HUES64 (cell line): ENCODE data around the gene RHPN2.

Source experiments
- H3K27ac ChIP-seq: 2 replicates; pipeline ENCODE4 v1.7.0; 2013; ENCODE audit warnings: low read depth, low read length, inconsistent platforms
- H3K27me3 ChIP-seq: 2 replicates; pipeline ENCODE4 v1.6.1; 2013; ENCODE audit warnings: mild to moderate bottlenecking, low read length; ENCODE audit not compliant: insufficient read depth
- H3K36me3 ChIP-seq: 2 replicates; pipeline ENCODE4 v1.6.1; 2013; ENCODE audit warnings: mild to moderate bottlenecking, low read length; ENCODE audit not compliant: insufficient read depth
- H3K4me1 ChIP-seq: 2 replicates; pipeline ENCODE4 v1.6.1; 2013; ENCODE audit warnings: mild to moderate bottlenecking, low read length, moderate library complexity; ENCODE audit not compliant: insufficient read depth
- H3K4me3 ChIP-seq: 2 replicates; pipeline ENCODE4 v1.5.1; 2013; ENCODE audit warnings: mild to moderate bottlenecking, low read length, moderate library complexity
- H3K9ac ChIP-seq: 2 replicates; pipeline ENCODE4 v1.6.1; 2013; ENCODE audit warnings: mild to moderate bottlenecking, low read depth, low read length
- H3K9me3 ChIP-seq: 2 replicates; pipeline ENCODE4 v1.6.1; 2013; ENCODE audit warnings: low read depth, low read length; ENCODE audit not compliant: insufficient read depth
- WGBS: fragments of 150-250, 120-280 bp; methylation state at CpG from one replicate; pipeline ENCODE4 v1.1.7; 2013; ENCODE audit warnings: missing lambda C conversion rate; 5-methylcytosine and 5-hydroxymethylcytosine counted together

RHPN2 gene

GRCh38 chr19:33093420-33094210 lies 28.9 kb upstream of the RHPN2 start:
- Histone ChIP-seq H3K36me3 (peaks cover 73% of the 10 kb centered on the region), H3K4me3 (no peak overlapping the region), H3K27ac (no peak overlapping the region), H3K27me3 (no peaks in the 10 kb centered on the region), H3K9ac (no peak overlapping the region), H3K9me3 (no peaks in the 10 kb centered on the region), H3K4me1 (peaks cover 7% of the 10 kb centered on the region; the same call in 1 of the 2 replicates)
- 95% methylated on average over 11 of the region's 11 CpGs for WGBS

- H3K4me1 ChIP-seq, result peaks cover 7% of the 10 kb centered on the region; the same call in 1 of the 2 replicates
- H3K4me3 ChIP-seq, result no peak overlapping the region
- 74% methylated on average over 3 of the region's 3 CpGs for WGBS
- no peaks in the 10 kb centered on the region for H3K9me3 ChIP-seq
- no peaks in the 10 kb centered on the region for H3K27me3 ChIP-seq
- H3K9ac ChIP-seq, result peak overlapping the region; percentile 19; the same call in 1 of the 2 replicates
- peaks cover 56% of the 10 kb centered on the region for H3K36me3 ChIP-seq
- H3K27ac ChIP-seq, result no peak overlapping the region
Observed at GRCh38 chr19:33090179-33090578, 25.5 kb upstream of the RHPN2 start.

- Histone ChIP-seq H3K27me3 (no peaks in the 10 kb centered on the region), H3K4me3 (no peak overlapping the region), H3K9me3 (no peaks in the 10 kb centered on the region), H3K4me1 (peaks cover 7% of the 10 kb centered on the region; the same call in 1 of the 2 replicates), H3K9ac (no peak overlapping the region), H3K36me3 (peaks cover 47% of the 10 kb centered on the region), H3K27ac (no peak overlapping the region)
- 94% methylated on average over 3 of the region's 3 CpGs for WGBS
Observed at GRCh38 chr19:33089010-33089409, 24.3 kb upstream of the RHPN2 start.

GRCh38 chr19:33086955-33087354 lies 22.3 kb upstream of the RHPN2 start:
- H3K27me3 ChIP-seq, result no peaks in the 10 kb centered on the region
- H3K9me3 ChIP-seq, result no peaks in the 10 kb centered on the region
- no peak overlapping the region for H3K27ac ChIP-seq
- H3K9ac ChIP-seq, result no peak overlapping the region
- peaks cover 7% of the 10 kb centered on the region; the same call in 1 of the 2 replicates for H3K4me1 ChIP-seq
- peaks cover 33% of the 10 kb centered on the region for H3K36me3 ChIP-seq
- H3K4me3 ChIP-seq, result no peak overlapping the region
- WGBS, result 94% methylated on average over 1 of the region's 1 CpG

GRCh38 chr19:33085570-33086128 lies 21.0 kb upstream of the RHPN2 start:
- H3K4me3 ChIP-seq, result no peak overlapping the region
- no peak overlapping the region for H3K27ac ChIP-seq
- H3K27me3 ChIP-seq, result no peaks in the 10 kb centered on the region
- no peak overlapping the region for H3K9ac ChIP-seq
- peaks cover 23% of the 10 kb centered on the region for H3K36me3 ChIP-seq
- no peaks in the 10 kb centered on the region for H3K9me3 ChIP-seq
- WGBS, result 95% methylated on average over 3 of the region's 3 CpGs
- H3K4me1 ChIP-seq, result peaks cover 7% of the 10 kb centered on the region; the same call in 1 of the 2 replicates

GRCh38 chr19:33080761-33081681 lies 16.3 kb upstream of the RHPN2 start, which contains the start of gene GPATCH1:
TSS of gene GPATCH1 (plus strand) at chr19:33081181. CDS start at chr19:33081194, 13 bp downstream.
- Histone ChIP-seq H3K27me3 (no peaks in the 10 kb centered on the region), H3K9ac (peak within 1 kb of the TSS; percentile 81), H3K4me1 (no peaks in the 10 kb centered on the region), H3K36me3 (no peaks in the 10 kb centered on the region), H3K27ac (peak within 1 kb of the TSS; percentile 48; the same call in 1 of the 2 replicates), H3K9me3 (no peaks in the 10 kb centered on the region), H3K4me3 (peak within 1 kb of the TSS; percentile 99)
- 2% methylated on average over 61 of the region's 62 CpGs for WGBS

- Histone ChIP-seq H3K27ac (no peak overlapping the region), H3K27me3 (no peaks in the 10 kb centered on the region), H3K36me3 (no peaks in the 10 kb centered on the region), H3K9me3 (no peaks in the 10 kb centered on the region), H3K9ac (no peak overlapping the region), H3K4me1 (no peaks in the 10 kb centered on the region), H3K4me3 (no peak overlapping the region)
- 92% methylated on average over 2 of the region's 2 CpGs for WGBS
Observed at GRCh38 chr19:33075519-33075918, 10.8 kb upstream of the RHPN2 start.

GRCh38 chr19:33071887-33072286 lies 7.2 kb upstream of the RHPN2 start:
- Histone ChIP-seq H3K27ac (no peak overlapping the region), H3K4me3 (no peak overlapping the region), H3K27me3 (no peaks in the 10 kb centered on the region), H3K9ac (no peak overlapping the region), H3K9me3 (no peaks in the 10 kb centered on the region), H3K36me3 (no peaks in the 10 kb centered on the region), H3K4me1 (peaks cover 3% of the 10 kb centered on the region; the same call in 1 of the 2 replicates)
- WGBS, result 95% methylated on average over 7 of the region's 7 CpGs

- no peak overlapping the region for H3K9ac ChIP-seq
- H3K4me1 ChIP-seq, result peaks cover 11% of the 10 kb centered on the region
- H3K36me3 ChIP-seq, result no peaks in the 10 kb centered on the region
- no peaks in the 10 kb centered on the region for H3K9me3 ChIP-seq
- no peak overlapping the region for H3K27ac ChIP-seq
- H3K4me3 ChIP-seq, result no peak overlapping the region
- H3K27me3 ChIP-seq, result peaks cover 11% of the 10 kb centered on the region
- WGBS, result 89% methylated on average over 8 of the region's 8 CpGs
Observed at GRCh38 chr19:33067121-33067520, 2.4 kb upstream of the RHPN2 start.

- 90% methylated on average over 18 of the region's 18 CpGs for WGBS
- Histone ChIP-seq H3K9me3 (no peaks in the 10 kb centered on the region), H3K4me1 (peaks cover 11% of the 10 kb centered on the region), H3K4me3 (no peak overlapping the region), H3K9ac (no peak overlapping the region), H3K27ac (no peak overlapping the region), H3K27me3 (peaks cover 11% of the 10 kb centered on the region), H3K36me3 (no peaks in the 10 kb centered on the region)
Observed at GRCh38 chr19:33066543-33066942, 1.9 kb upstream of the RHPN2 start.

GRCh38 chr19:33064458-33064791 lies 263 bp downstream of the RHPN2 start:
- Histone ChIP-seq H3K4me3 (peak overlapping the region; percentile 88), H3K4me1 (peaks cover 8% of the 10 kb centered on the region), H3K9ac (peak overlapping the region; percentile 77; the same call in 1 of the 2 replicates), H3K27me3 (peaks cover 11% of the 10 kb centered on the region), H3K9me3 (no peaks in the 10 kb centered on the region), H3K27ac (0 out of 2 replicates have a peak overlapping the region, but pooled peaks have one; percentile 23), H3K36me3 (no peaks in the 10 kb centered on the region)
- WGBS, result under 1% methylated on average over 32 of the region's 35 CpGs
